GM03348 (cell line): ENCODE results near the gene IQCH.
"Not testable (repeated sequence)": the region's sequence is repeated elsewhere in the genome, so short reads cannot be mapped to it uniquely, and the experiment has no call there.

Experiments
- DNase-seq: peaks from one replicate; pipeline ENCODE4 v3.0.0; 2012; ENCODE audit warnings: low spot score

IQCH gene

GRCh38 chr15:67399925-67400324 is 145.3 kb downstream of the IQCH start:
- no peak for DNase-seq

GRCh38 chr15:67400890-67401289 is 146.3 kb downstream of the IQCH start:
- no peak for DNase-seq

- DNase-seq, result no peak
These were observed 146.8 kb downstream of the IQCH start for GRCh38 chr15:67401336-67401735.

- DNase-seq, result no peak
These were observed 149.0 kb downstream of the IQCH start for GRCh38 chr15:67403428-67404154.

GRCh38 chr15:67405208-67406191 is 150.9 kb downstream of the IQCH start:
- DNase-seq, result peak; percentile 21

GRCh38 chr15:67406257-67406861 is 151.8 kb downstream of the IQCH start:
- DNase-seq, result no peak

- no peak for DNase-seq
These were observed 153.2 kb downstream of the IQCH start for GRCh38 chr15:67407786-67408185.

- DNase-seq, result no peak
These were observed 154.6 kb downstream of the IQCH start for GRCh38 chr15:67409175-67409574.

- DNase-seq, result no peak
These were observed 156.9 kb downstream of the IQCH start for GRCh38 chr15:67411486-67411885.

GRCh38 chr15:67413770-67414390 is 159.3 kb downstream of the IQCH start:
- DNase-seq, result no peak

- no peak for DNase-seq
These were observed 160.6 kb downstream of the IQCH start for GRCh38 chr15:67415181-67415580.

GRCh38 chr15:67416891-67417290 is 162.3 kb downstream of the IQCH start:
- DNase-seq, result no peak

- no peak for DNase-seq
These were observed 165.1 kb downstream of the IQCH start for GRCh38 chr15:67419705-67420104.

GRCh38 chr15:67420137-67420536 is 165.6 kb downstream of the IQCH start:
- DNase-seq, result no peak

- DNase-seq, result no peak
These were observed 166.5 kb downstream of the IQCH start for GRCh38 chr15:67421105-67421504.

GRCh38 chr15:67422296-67422695 is 167.7 kb downstream of the IQCH start:
- no peak for DNase-seq

- DNase-seq, result peak; percentile 81
These were observed 179.0 kb downstream of the IQCH start for GRCh38 chr15:67433495-67434099.

GRCh38 chr15:67436351-67437250 is 182.0 kb downstream of the IQCH start:
- not testable (repeated sequence) for DNase-seq

GRCh38 chr15:67444100-67444499 is 189.5 kb downstream of the IQCH start:
- peak; percentile 36 for DNase-seq

- no peak for DNase-seq
These were observed 191.9 kb downstream of the IQCH start for GRCh38 chr15:67446449-67446848.

- DNase-seq, result not testable (repeated sequence)
These were observed 193.8 kb downstream of the IQCH start for GRCh38 chr15:67448372-67448771.
